ENCODE results near the gene HMGCL.

DNA sequence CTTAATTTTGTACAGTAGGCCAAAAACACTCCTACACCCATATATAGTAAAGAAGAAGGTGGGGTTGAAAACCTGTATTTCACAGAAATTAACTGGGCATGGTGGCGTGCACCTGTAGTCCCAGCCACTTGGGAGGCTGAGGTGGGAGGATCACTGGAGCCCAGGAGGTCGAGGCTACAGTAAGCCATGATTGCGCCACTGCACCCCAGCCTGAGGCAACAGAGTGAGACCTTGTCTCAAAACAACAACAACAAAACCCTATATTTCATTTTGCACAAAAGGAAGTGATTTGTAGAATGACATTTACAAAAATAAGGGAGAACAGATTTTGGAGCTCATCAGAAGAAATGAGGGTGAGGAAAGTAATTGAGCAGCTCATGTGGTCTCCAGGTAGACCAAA is 36.5 kb downstream of the HMGCL start:
- TF ChIP-seq, protein P1, sequence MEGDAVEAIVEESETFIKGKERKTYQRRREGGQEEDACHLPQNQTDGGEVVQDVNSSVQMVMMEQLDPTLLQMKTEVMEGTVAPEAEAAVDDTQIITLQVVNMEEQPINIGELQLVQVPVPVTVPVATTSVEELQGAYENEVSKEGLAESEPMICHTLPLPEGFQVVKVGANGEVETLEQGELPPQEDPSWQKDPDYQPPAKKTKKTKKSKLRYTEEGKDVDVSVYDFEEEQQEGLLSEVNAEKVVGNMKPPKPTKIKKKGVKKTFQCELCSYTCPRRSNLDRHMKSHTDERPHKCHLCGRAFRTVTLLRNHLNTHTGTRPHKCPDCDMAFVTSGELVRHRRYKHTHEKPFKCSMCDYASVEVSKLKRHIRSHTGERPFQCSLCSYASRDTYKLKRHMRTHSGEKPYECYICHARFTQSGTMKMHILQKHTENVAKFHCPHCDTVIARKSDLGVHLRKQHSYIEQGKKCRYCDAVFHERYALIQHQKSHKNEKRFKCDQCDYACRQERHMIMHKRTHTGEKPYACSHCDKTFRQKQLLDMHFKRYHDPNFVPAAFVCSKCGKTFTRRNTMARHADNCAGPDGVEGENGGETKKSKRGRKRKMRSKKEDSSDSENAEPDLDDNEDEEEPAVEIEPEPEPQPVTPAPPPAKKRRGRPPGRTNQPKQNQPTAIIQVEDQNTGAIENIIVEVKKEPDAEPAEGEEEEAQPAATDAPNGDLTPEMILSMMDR (conservative IDR thresholded peaks at IDR 0.05 in 1 of 2, IDR thresholded peaks at IDR 0.05 in 1 of 2; ENCODE audit: extremely low read depth in 1 of 2, insufficient read depth in 1 of 2, low read depth in 1 of 2, low read length in 2 of 2), result no peak
- TF ChIP-seq EZH2 (IDR thresholded peaks at IDR 0.05; ENCODE audit: borderline replicate concordance, low read length), result no peak

Measured in mammary epithelial cell (primary cell).